Measurements from ENCODE around the gene MTMR12. TPM values are rescaled to one million over a fixed set of nuclear protein-coding genes. Genes with fewer than 3 reads are reported as not detected.

The MTMR12 gene
- total and polyA plus RNA-seq, 3 donors from 2014 or later, result 53.6 to 64.0 (median 59.2) TPM

GRCh38 chr5:32272746-32273145, 40.0 kb downstream of the MTMR12 start:
- no peaks in the 10 kb centered on the region for H3K27me3 ChIP-seq
- no peaks in the 10 kb centered on the region for H3K36me3 ChIP-seq (ENCODE audit: low read depth, missing control alignments)
- H3K9me3 ChIP-seq, result no peaks in the 10 kb centered on the region
- no peak for DNase-seq
- intact Hi-C loops (cut with DNase I; ENCODE audit: low total_unique reads), result no loop called here
- TF ChIP-seq CTCF (IDR thresholded peaks at IDR 0.05) (no peak), POLR2A (IDR thresholded peaks at IDR 0.05) (no peak)
- peaks cover 10% of the 10 kb centered on the region for H3K4me1 ChIP-seq
- 92 to 93% methylated on average over 2 of the region's 2 CpGs for WGBS, 2 donors
- H3K4me3 ChIP-seq, result no peak overlapping the region
- H3K27ac ChIP-seq, result no peak overlapping the region

- no peak for DNase-seq
- H3K4me1 ChIP-seq, result peaks cover 10% of the 10 kb centered on the region
- H3K9me3 ChIP-seq, result no peaks in the 10 kb centered on the region
- no peaks in the 10 kb centered on the region for H3K36me3 ChIP-seq (ENCODE audit: low read depth, missing control alignments)
- WGBS, 2 donors, result 71 to 82% methylated on average over 1 of the region's 1 CpG
- TF ChIP-seq CTCF (IDR thresholded peaks at IDR 0.05), result no peak
- no peak for TF ChIP-seq POLR2A (IDR thresholded peaks at IDR 0.05)
- no peaks in the 10 kb centered on the region for H3K27me3 ChIP-seq
- H3K27ac ChIP-seq, result no peak overlapping the region
- intact Hi-C loops (cut with DNase I; ENCODE audit: low total_unique reads), result no loop called here
- H3K4me3 ChIP-seq, result no peak overlapping the region
Observed at GRCh38 chr5:32270946-32271345, 41.8 kb downstream of the MTMR12 start.

GRCh38 chr5:32270178-32270577, 42.6 kb downstream of the MTMR12 start:
- DNase-seq, result no peak
- 86 to 91% methylated on average over 4 of the region's 4 CpGs for WGBS, 2 donors
- intact Hi-C loops (cut with DNase I; ENCODE audit: low total_unique reads), result no loop called here
- H3K4me3 ChIP-seq, result no peak overlapping the region
- no peaks in the 10 kb centered on the region for H3K9me3 ChIP-seq
- TF ChIP-seq CTCF (IDR thresholded peaks at IDR 0.05) (no peak), POLR2A (IDR thresholded peaks at IDR 0.05) (no peak)
- peaks cover 6% of the 10 kb centered on the region for H3K4me1 ChIP-seq
- no peaks in the 10 kb centered on the region for H3K27me3 ChIP-seq
- no peaks in the 10 kb centered on the region for H3K36me3 ChIP-seq (ENCODE audit: low read depth, missing control alignments)
- H3K27ac ChIP-seq, result no peak overlapping the region

GRCh38 chr5:32265902-32266301, 46.8 kb downstream of the MTMR12 start:
- 92 to 94% methylated on average over 6 of the region's 6 CpGs for WGBS, 2 donors
- H3K4me3 ChIP-seq, result no peak overlapping the region
- intact Hi-C loops (cut with DNase I; ENCODE audit: low total_unique reads), result no loop called here
- H3K27me3 ChIP-seq, result no peaks in the 10 kb centered on the region
- no peak for DNase-seq
- no peak overlapping the region for H3K27ac ChIP-seq
- no peaks in the 10 kb centered on the region for H3K36me3 ChIP-seq (ENCODE audit: low read depth, missing control alignments)
- H3K9me3 ChIP-seq, result no peaks in the 10 kb centered on the region
- H3K4me1 ChIP-seq, result peaks cover 7% of the 10 kb centered on the region
- TF ChIP-seq POLR2A (IDR thresholded peaks at IDR 0.05) (no peak), CTCF (IDR thresholded peaks at IDR 0.05) (no peak)

GRCh38 chr5:32264957-32265572, 47.7 kb downstream of the MTMR12 start:
- Histone ChIP-seq H3K36me3 (ENCODE audit: low read depth, missing control alignments) (no peaks in the 10 kb centered on the region), H3K27me3 (no peaks in the 10 kb centered on the region), H3K4me3 (no peak overlapping the region), H3K9me3 (no peaks in the 10 kb centered on the region), H3K4me1 (peaks cover 14% of the 10 kb centered on the region), H3K27ac (no peak overlapping the region)
- no peak for DNase-seq
- intact Hi-C loops (cut with DNase I; ENCODE audit: low total_unique reads), result no loop called here
- 90 to 93% methylated on average over 4 of the region's 4 CpGs for WGBS, 2 donors
- TF ChIP-seq POLR2A (IDR thresholded peaks at IDR 0.05) (no peak), CTCF (IDR thresholded peaks at IDR 0.05) (no peak)
